Subcutaneous adipose tissue (tissue), 4 donors: Measurements from ENCODE around the gene SLC39A10. TPM values are rescaled to one million over a fixed set of nuclear protein-coding genes. Genes with fewer than 3 reads are reported as not detected.

Source experiments
- CTCF ChIP-seq: fragments of 450-650 bp; IDR thresholded peaks from one replicate; pipeline ENCODE4 v1.5.1; 2016; ENCODE audit warnings: low read depth, mild to moderate bottlenecking, control low read depth, antibody characterized with exemption, moderate library complexity
- total RNA-seq, 4 donors: library from RNA; depleted of rRNA; stranded (reverse); fragments of >200 nt; gene quantifications; one replicate each; pipeline ENCODE4 v1.1.0, GENCODE V29; 2016

SLC39A10 gene
- total RNA-seq, 4 donors from 2014 or later: 13.4 to 24.0 (median 21.0) TPM

GRCh38 chr2:195733831-195734230 is 76.8 kb downstream of the SLC39A10 start:
- TF ChIP-seq CTCF: no peak

GRCh38 chr2:195734395-195734794 is 77.4 kb downstream of the SLC39A10 start:
- TF ChIP-seq CTCF: no peak

GRCh38 chr2:195734931-195735330 is 77.9 kb downstream of the SLC39A10 start:
- TF ChIP-seq CTCF: no peak

- TF ChIP-seq CTCF: no peak
Measured at GRCh38 chr2:195735347-195735746, 78.3 kb downstream of the SLC39A10 start.

GRCh38 chr2:195737511-195738325 is 80.7 kb downstream of the SLC39A10 start:
- TF ChIP-seq CTCF: no peak

- TF ChIP-seq CTCF: no peak
Measured at GRCh38 chr2:195741191-195741590, 84.2 kb downstream of the SLC39A10 start.

GRCh38 chr2:195756218-195756942 is 99.4 kb downstream of the SLC39A10 start:
- no peak for TF ChIP-seq CTCF
